K562 (cell line): Measurements from ENCODE around the gene CBL. TPM values are rescaled to one million over a fixed set of nuclear protein-coding genes. Genes with fewer than 3 reads are reported as not detected.

ENCODE experiments used
- ATAC-seq: fragments of 200-7000 bp; cut with Tn5 transposase; 3 replicates; pipeline ENCODE4 v1.9.1; 2020; ENCODE audit warnings: moderate library complexity
- BruUV-seq: library from RNA; stranded (reverse); fragments of 400-500 nt; replicated peaks from 2 replicates; lab custom pipeline; 2021; lab: Mats Ljungman, UMichigan
- CTCF ChIA-PET: fragments of 300-600 bp; formaldehyde crosslinking; extraction: SDS; loops from one replicate; lab custom pipeline; 2021; ENCODE audit warnings: low intra/inter-chr PET ratio; lab: Yijun Ruan, JAX
- POLR2A ChIA-PET: fragments of 300-600, 350-650 bp; sonication (Branson Sonifier 250); formaldehyde crosslinking; extraction: SDS; loops from one replicate; lab custom pipeline; 2021; ENCODE audit warnings: antibody characterized with exemption, inconsistent platforms; lab: Yijun Ruan, JAX
- DNase-seq, 4 experiments: peaks; one replicate each; pipeline versions ENCODE4 v3.0.0 to v3.0.0-alpha.2; 2011 to 2018; ENCODE audit warnings: low spot score in 3 of 4, mixed read lengths in 3 of 4; ENCODE audit errors: extremely low read depth in 1 of 4
- FAIRE-seq: peaks from 2 replicates; lab custom pipeline; 2011; peaks lifted over from hg19 to GRCh38; lab: Jason Lieb, UNC
- H2AFZ ChIP-seq: 2 replicates; pipeline ENCODE4 v1.6.0; 2011; ENCODE audit warnings: low read depth, low read length, control low read depth, inconsistent platforms
- H3K27ac ChIP-seq: fragments of 200-600 bp; 3 replicates; pipeline ENCODE4 v1.8.0; 2011; ENCODE audit warnings: low read depth, mild to moderate bottlenecking, control low read depth, inconsistent platforms, low read length, moderate library complexity, mixed read lengths; ENCODE audit errors: extremely low read depth
- H3K27me3 ChIP-seq, 2 experiments: fragments of 300-600 bp in 1 of 2; 2 replicates in 1 of 2; 3 replicates in 1 of 2; pipeline versions ENCODE4 v1.6.0 to v1.8.0; 2011; ENCODE audit warnings: inconsistent platforms in 2 of 2, low read length in 2 of 2, mild to moderate bottlenecking in 1 of 2, mixed read lengths in 1 of 2, moderate library complexity in 1 of 2; ENCODE audit not compliant: control insufficient read depth in 2 of 2, insufficient read depth in 2 of 2
- H3K36me3 ChIP-seq: fragments of 300-600 bp; 3 replicates; pipeline ENCODE4 v1.8.0; 2011; ENCODE audit warnings: mild to moderate bottlenecking, low read length, inconsistent platforms; ENCODE audit not compliant: control insufficient read depth, insufficient read depth
- H3K4me1 ChIP-seq, 2 experiments: fragments of 200-600 bp in 1 of 2; replicated peaks in 1 of 2; 2 replicates in 1 of 2; 3 replicates in 1 of 2; pipeline versions ENCODE4 v1.5.1 to v1.8.0; 2011; ENCODE audit warnings: inconsistent platforms in 2 of 2, low read length in 2 of 2, mild to moderate bottlenecking in 1 of 2, mixed read lengths in 1 of 2, moderate library complexity in 1 of 2; ENCODE audit not compliant: control insufficient read depth in 2 of 2, insufficient read depth in 2 of 2
- H3K4me2 ChIP-seq: 2 replicates; pipeline ENCODE4 v1.6.1; 2011; ENCODE audit warnings: low read length, control low read depth, inconsistent platforms, mixed read lengths; ENCODE audit not compliant: insufficient read depth
- H3K4me3 ChIP-seq: fragments of 200-600 bp; sonication (generic), shearing (Covaris generic); 2 replicates; pipeline ENCODE4 v1.5.1; 2016; ENCODE audit warnings: control low read depth, inconsistent platforms
- H3K79me2 ChIP-seq: fragments of 200-600 bp; 3 replicates; pipeline ENCODE4 v1.8.0; 2011; ENCODE audit warnings: low read length, inconsistent platforms; ENCODE audit not compliant: control insufficient read depth, insufficient read depth
- H3K9ac ChIP-seq, 2 experiments: 2 replicates each; pipeline versions ENCODE4 v1.6.0 to v1.6.1; 2011; ENCODE audit warnings: low read depth in 2 of 2, low read length in 2 of 2, control low read depth in 1 of 2, inconsistent platforms in 1 of 2, mild to moderate bottlenecking in 1 of 2, mixed read lengths in 1 of 2; ENCODE audit not compliant: insufficient read depth in 1 of 2
- H3K9me1 ChIP-seq: one replicate; pipeline ENCODE4 v1.6.0; 2011; ENCODE audit warnings: inconsistent platforms, mild to moderate bottlenecking, low read length, moderate library complexity; ENCODE audit not compliant: control insufficient read depth, insufficient read depth
- H3K9me3 ChIP-seq: replicated peaks from 2 replicates; pipeline ENCODE4 v1.5.1; 2011; ENCODE audit warnings: low read depth, low read length, inconsistent platforms; ENCODE audit not compliant: control insufficient read depth, insufficient read depth
- H4K20me1 ChIP-seq: replicated peaks from 2 replicates; pipeline ENCODE4 v1.6.1; 2011; ENCODE audit warnings: low read length, inconsistent platforms, mixed read lengths; ENCODE audit not compliant: control insufficient read depth, insufficient read depth
- ARID2 ChIP-seq: fragments of 450-650 bp; IDR thresholded peaks from 2 replicates; pipeline ENCODE4 v1.6.1; 2017; ENCODE audit warnings: antibody characterized with exemption, mild to moderate bottlenecking
- CBFA2T2 ChIP-seq: fragments of 450-650 bp; conservative IDR thresholded peaks from 2 replicates; pipeline ENCODE4 v1.6.1; 2017; ENCODE audit warnings: mild to moderate bottlenecking
- CHD7 ChIP-seq: fragments of 200-600 bp; sonication (generic); IDR thresholded peaks from one replicate; pipeline ENCODE4 v1.6.1; 2012; ENCODE audit warnings: mild to moderate bottlenecking, low read depth, low read length, inconsistent platforms
- E2F4 ChIP-seq: sonication (generic); formaldehyde crosslinking; IDR thresholded peaks from 2 replicates; pipeline ENCODE4 v1.8.0; 2022; ENCODE audit warnings: mild to moderate bottlenecking, low read depth, missing genetic modification reagents
- MYNN ChIP-seq, 2 experiments: sonication (generic); formaldehyde crosslinking in 1 of 2; IDR thresholded peaks; 2 replicates each; pipeline versions ENCODE4 v1.5.0 to v1.6.1; 2016 to 2020; ENCODE audit warnings: antibody characterized with exemption in 1 of 2, missing genetic modification reagents in 1 of 2
- PRMT5 ChIP-seq: sonication (generic); formaldehyde crosslinking; IDR thresholded peaks from 2 replicates; pipeline ENCODE4 v1.5.0; 2020; ENCODE audit warnings: missing genetic modification reagents
- SP1 ChIP-seq: sonication (generic); formaldehyde crosslinking; IDR thresholded peaks from 2 replicates; pipeline ENCODE4 v1.8.1; 2022; ENCODE audit warnings: mild to moderate bottlenecking, missing genetic modification reagents
- ZFPM2 ChIP-seq: fragments of 250-450 bp; sonication (Bioruptor Pico); IDR thresholded peaks from 2 replicates; pipeline ENCODE4 v1.5.1; 2022; ENCODE audit warnings: mild to moderate bottlenecking
- WGBS: fragments of 100-300 bp; shearing (Covaris generic); methylation state at CpG from one replicate; pipeline ENCODE4 v1.1.6; 2016; ENCODE audit warnings: low coverage, mixed read lengths; ENCODE audit not compliant: insufficient coverage; ENCODE audit errors: missing lambda C conversion rate; 5-methylcytosine and 5-hydroxymethylcytosine counted together
- in situ Hi-C: fragments of 300-500 bp; cut with MboI; formaldehyde crosslinking; loops from 4 replicates; pipeline ENCODE4 v1.15.0; 2018; ENCODE audit warnings: inconsistent platforms, mixed read lengths
- intact Hi-C: fragments of 100-400 bp; cut with micrococcal nuclease; formaldehyde crosslinking; loops from 2 replicates; pipeline ENCODE4 v1.14.2; 2022
- polyA plus RNA-seq, 8 experiments: library from polyadenylated mRNA; depleted of rRNA in 4 of 8; stranded (reverse) in 5 of 8; unstranded in 3 of 8; fragments of >200 nt; fragmentation: Nextera tagmentation in 2 of 8; fragmentation: Illumina TruSeq in 1 of 8; extraction: Ambion mirVana in 2 of 8; extraction: Trizol in 1 of 8; gene quantifications; 2 replicates each; pipeline versions ENCODE4 v1.2.1 to v1.2.3, GENCODE V29; 2011 to 2014; ENCODE audit warnings: inconsistent platforms in 1 of 8, missing spikeins in 1 of 8
- total RNA-seq, 7 experiments: library from RNA; depleted of rRNA in 6 of 7; stranded (reverse); fragments of >200 nt in 6 of 7; fragmentation: Illumina TruSeq in 2 of 7; extraction: Trizol in 2 of 7; gene quantifications; 2 replicates each; pipeline versions ENCODE4 v1.2.1 to v1.2.3, GENCODE V29; 2011 to 2021; ENCODE audit warnings: low replicate concordance in 1 of 7

CBL gene
- total and polyA plus RNA-seq, 9 of the 15 experiments (the other 6 are each of a cell fraction or from before 2014, with no cell fraction given), result 3.2 to 24.9 (median 9.9) TPM

GRCh38 chr11:119305556-119306372, 99.6 kb downstream of the CBL start:
- H3K27ac ChIP-seq, result no peak overlapping the region
- DNase-seq (no peak), ATAC-seq (no peak), FAIRE-seq (no peak)
- no peaks in the 10 kb centered on the region for H3K9me1 ChIP-seq
- 81% methylated on average over 6 of the region's 7 CpGs for WGBS
- no peak overlapping the region for H3K4me3 ChIP-seq
- H4K20me1 ChIP-seq, result no peaks in the 10 kb centered on the region
- in situ Hi-C loops (no loop called here), intact Hi-C loops (no loop called here)
- no peak overlapping the region for H2AFZ ChIP-seq
- H3K27me3 ChIP-seq, result no peaks in the 10 kb centered on the region
- H3K36me3 ChIP-seq, result peaks cover 76% of the 10 kb centered on the region
- H3K9me3 ChIP-seq, result no peaks in the 10 kb centered on the region
- CTCF ChIA-PET, result no interaction called here
- H3K79me2 ChIP-seq, result no peaks in the 10 kb centered on the region
- H3K4me1 ChIP-seq, result peaks cover 0 to 6% of the 10 kb centered on the region in 2 experiments; a peak in 2 of 5 replicates
- no peak overlapping the region for H3K4me2 ChIP-seq
- H3K9ac ChIP-seq, result peak overlapping the region in 1 of 2 experiments; percentile 47; a peak in 1 of 4 replicates
- TF ChIP-seq ZFPM2 (CRISPR knock-in tag) (no peak), MYNN (IDR thresholded peaks at IDR 0.05) (no peak), MYNN (CRISPR knock-in tag; IDR thresholded peaks at IDR 0.05) (no peak), E2F4 (no peak), CHD7 (no peak), ARID2 (no peak), SP1 (no peak), PRMT5 (CRISPR knock-in tag) (no peak), CBFA2T2 (no peak)
- TF ChIP-seq, all 486 proteins: peak for 0
- no TSS peak for BruUV-seq
- POLR2A ChIA-PET, result interaction anchor here (0.5 to 1.2 kb wide), 5 partner anchors 10 to 183 kb away, joined by 3 to 5 read pairs (median 3); no protein-coding TSS in a partner anchor
